Jurkat, Clone E6-1 (cell line): ENCODE data around the gene RHOT2.
A peak's percentile ranks its signal among the peaks of the same experiment; 100 is the strongest.

Source experiments
- DNase-seq: peaks from one replicate; pipeline ENCODE4 v3.0.0-alpha.2; 2011; ENCODE audit warnings: low read depth, low spot score
- H3K4me3 ChIP-seq: 2 replicates; pipeline ENCODE4 v1.5.1; 2011; ENCODE audit warnings: mild to moderate bottlenecking, low read length, control low read depth, moderate library complexity

The RHOT2 gene

GRCh38 chr16:720447-720989 is 52.6 kb downstream of the RHOT2 start:
- peak; percentile 89 for DNase-seq
- H3K4me3 ChIP-seq, result peak overlapping the region; percentile 73

GRCh38 chr16:720990-721764 is 53.2 kb downstream of the RHOT2 start, which contains the start of gene ANTKMT:
Gene ANTKMT, plus strand, starts transcription at chr16:721146. Its CDS starts 129 bp downstream, at chr16:721275.
- DNase-seq, result peak; percentile 84
- peak within 1 kb of the TSS; percentile 73 for H3K4me3 ChIP-seq

- DNase-seq, result no peak
- peak overlapping the region; percentile 54 for H3K4me3 ChIP-seq
These were observed 54.0 kb downstream of the RHOT2 start for GRCh38 chr16:721765-722540.

- peak overlapping the region; percentile 54 for H3K4me3 ChIP-seq
- no peak for DNase-seq
These were observed 55.1 kb downstream of the RHOT2 start for GRCh38 chr16:722835-723633.

- no peak for DNase-seq
These were observed 55.8 kb downstream of the RHOT2 start for GRCh38 chr16:723695-724094.

More at GRCh38 chr16:723695-724094, 55.8 kb downstream of the RHOT2 start:
- no peak overlapping the region for H3K4me3 ChIP-seq
